Activated T-cell treated with anti-CD3 and anti-CD28 coated beads, Interleukin-2, amount 50 U/mL, for 4 hours (primary cell): ENCODE measurements around the gene PROSER2. TPM values are rescaled to one million over a fixed set of nuclear protein-coding genes. Genes with fewer than 3 reads are reported as not detected.

Experiments used
- ATAC-seq, 2 donors: fragments of 200-7000 bp; cut with Tn5 transposase; one replicate each; pipeline ENCODE4 v1.10.0; 2021
- DNase-seq: peaks from one replicate; pipeline ENCODE4 v3.0.0-alpha.2; 2020
- H3K27me3 Mint-ChIP-seq: one replicate; pipeline ENCODE4 v1.8.0; 2021; ENCODE audit warnings: low read depth, mixed read lengths
- H3K36me3 Mint-ChIP-seq: one replicate; pipeline ENCODE4 v1.8.0; 2022; ENCODE audit warnings: mixed read lengths; ENCODE audit not compliant: insufficient read depth
- H3K4me1 Mint-ChIP-seq: one replicate; pipeline ENCODE4 v1.8.0; 2021; ENCODE audit warnings: low read depth, mixed read lengths
- H3K4me3 Mint-ChIP-seq: one replicate; pipeline ENCODE4 v1.8.0; 2021; ENCODE audit warnings: mild to moderate bottlenecking, moderate library complexity, mixed read lengths
- H3K9me3 Mint-ChIP-seq: one replicate; pipeline ENCODE4 v1.8.0; 2021; ENCODE audit warnings: mixed read lengths
- total RNA-seq, 3 donors: library from RNA; stranded (reverse); gene quantifications; one replicate each; pipeline ENCODE4 v1.2.1, GENCODE V29; 2021

Gene PROSER2
- total RNA-seq: 1 to 10 TPM in 2 of 3 donors, under 1 TPM in 1; 0.76 to 3.5 (median 1.9) TPM

GRCh38 chr10:11823122-11823988 is at the start of gene PROSER2:
TSS of gene PROSER2 (plus strand) at chr10:11823356. CDS start at chr10:11852078, 28,722 bp downstream.
- H3K4me1 Mint-ChIP-seq: peaks cover 12% of the 10 kb centered on the region
- no peaks in the 10 kb centered on the region for H3K9me3 Mint-ChIP-seq
- ATAC-seq: peak; percentile 72 to 93
- peaks cover 1% of the 10 kb centered on the region for H3K36me3 Mint-ChIP-seq
- peaks cover 50% of the 10 kb centered on the region for H3K27me3 Mint-ChIP-seq
- peak within 1 kb of the TSS; percentile 71 for H3K4me3 Mint-ChIP-seq
- DNase-seq: no peak

GRCh38 chr10:11773761-11774441 is 49.3 kb upstream of the PROSER2 start:
- no peak for DNase-seq
- ATAC-seq: no peak
- Mint-ChIP-seq H3K36me3 (no peaks in the 10 kb centered on the region), H3K4me1 (no peaks in the 10 kb centered on the region), H3K4me3 (no peak overlapping the region), H3K9me3 (no peaks in the 10 kb centered on the region), H3K27me3 (peaks cover 8% of the 10 kb centered on the region)

GRCh38 chr10:11775412-11775811 is 47.7 kb upstream of the PROSER2 start:
- Mint-ChIP-seq H3K4me3 (no peak overlapping the region), H3K4me1 (no peaks in the 10 kb centered on the region), H3K9me3 (no peaks in the 10 kb centered on the region), H3K36me3 (no peaks in the 10 kb centered on the region), H3K27me3 (peaks cover 8% of the 10 kb centered on the region)
- DNase-seq (no peak), ATAC-seq (no peak)

GRCh38 chr10:11776080-11776479 is 47.1 kb upstream of the PROSER2 start:
- H3K27me3 Mint-ChIP-seq: peaks cover 8% of the 10 kb centered on the region

GRCh38 chr10:11781114-11781513 is 42.0 kb upstream of the PROSER2 start:
- Mint-ChIP-seq H3K4me3 (no peak overlapping the region), H3K4me1 (no peaks in the 10 kb centered on the region), H3K9me3 (no peaks in the 10 kb centered on the region), H3K27me3 (peaks cover 7% of the 10 kb centered on the region), H3K36me3 (no peaks in the 10 kb centered on the region)
- ATAC-seq (no peak), DNase-seq (no peak)

More at GRCh38 chr10:11776080-11776479, 47.1 kb upstream of the PROSER2 start:
- no peaks in the 10 kb centered on the region for H3K4me1 Mint-ChIP-seq
- no peaks in the 10 kb centered on the region for H3K36me3 Mint-ChIP-seq
- H3K4me3 Mint-ChIP-seq: no peak overlapping the region
- ATAC-seq (no peak), DNase-seq (no peak)
- H3K9me3 Mint-ChIP-seq: no peaks in the 10 kb centered on the region

- DNase-seq (no peak), ATAC-seq (peak; percentile 67 to 78)
- Mint-ChIP-seq H3K9me3 (no peaks in the 10 kb centered on the region), H3K27me3 (peaks cover 8% of the 10 kb centered on the region), H3K4me1 (no peaks in the 10 kb centered on the region), H3K4me3 (no peak overlapping the region), H3K36me3 (no peaks in the 10 kb centered on the region)
Observed at GRCh38 chr10:11782793-11783557, 40.2 kb upstream of the PROSER2 start.

GRCh38 chr10:11783558-11783865 is 39.6 kb upstream of the PROSER2 start:
- H3K4me1 Mint-ChIP-seq: no peaks in the 10 kb centered on the region
- no peak overlapping the region for H3K4me3 Mint-ChIP-seq
- ATAC-seq (no peak), DNase-seq (no peak)
- H3K27me3 Mint-ChIP-seq: peaks cover 8% of the 10 kb centered on the region
- no peaks in the 10 kb centered on the region for H3K36me3 Mint-ChIP-seq
- H3K9me3 Mint-ChIP-seq: no peaks in the 10 kb centered on the region

- no peak for ATAC-seq
- H3K36me3 Mint-ChIP-seq: no peaks in the 10 kb centered on the region
- H3K4me3 Mint-ChIP-seq: no peak overlapping the region
- H3K9me3 Mint-ChIP-seq: no peaks in the 10 kb centered on the region
- no peaks in the 10 kb centered on the region for H3K4me1 Mint-ChIP-seq
- H3K27me3 Mint-ChIP-seq: peaks cover 8% of the 10 kb centered on the region
- no peak for DNase-seq
Observed at GRCh38 chr10:11787374-11787773, 35.8 kb upstream of the PROSER2 start.

GRCh38 chr10:11787846-11788245 is 35.3 kb upstream of the PROSER2 start:
- Mint-ChIP-seq H3K36me3 (no peaks in the 10 kb centered on the region), H3K4me1 (no peaks in the 10 kb centered on the region), H3K9me3 (no peaks in the 10 kb centered on the region), H3K4me3 (no peak overlapping the region), H3K27me3 (peaks cover 8% of the 10 kb centered on the region)
- DNase-seq (no peak), ATAC-seq (no peak)

GRCh38 chr10:11789306-11789705 is 33.9 kb upstream of the PROSER2 start:
- ATAC-seq (no peak), DNase-seq (no peak)
- Mint-ChIP-seq H3K4me3 (no peak overlapping the region), H3K9me3 (no peaks in the 10 kb centered on the region), H3K36me3 (no peaks in the 10 kb centered on the region), H3K4me1 (no peaks in the 10 kb centered on the region), H3K27me3 (peaks cover 5% of the 10 kb centered on the region)

- no peak overlapping the region for H3K4me3 Mint-ChIP-seq
- H3K9me3 Mint-ChIP-seq: no peaks in the 10 kb centered on the region
- ATAC-seq (no peak), DNase-seq (no peak)
- peaks cover 4% of the 10 kb centered on the region for H3K27me3 Mint-ChIP-seq
- H3K36me3 Mint-ChIP-seq: no peaks in the 10 kb centered on the region
- no peaks in the 10 kb centered on the region for H3K4me1 Mint-ChIP-seq
Observed at GRCh38 chr10:11789956-11790355, 33.2 kb upstream of the PROSER2 start.

- DNase-seq (no peak), ATAC-seq (no peak)
- peaks cover 3% of the 10 kb centered on the region for H3K9me3 Mint-ChIP-seq
- H3K36me3 Mint-ChIP-seq: no peaks in the 10 kb centered on the region
- H3K4me3 Mint-ChIP-seq: no peak overlapping the region
- no peaks in the 10 kb centered on the region for H3K4me1 Mint-ChIP-seq
- no peaks in the 10 kb centered on the region for H3K27me3 Mint-ChIP-seq
Observed at GRCh38 chr10:11793762-11794479, 29.2 kb upstream of the PROSER2 start.

GRCh38 chr10:11794566-11794965 is 28.6 kb upstream of the PROSER2 start:
- Mint-ChIP-seq H3K9me3 (peaks cover 3% of the 10 kb centered on the region), H3K4me1 (no peaks in the 10 kb centered on the region), H3K27me3 (no peaks in the 10 kb centered on the region), H3K36me3 (no peaks in the 10 kb centered on the region), H3K4me3 (no peak overlapping the region)
- DNase-seq (no peak), ATAC-seq (no peak)
